ENCODE data around the gene TECTA.

Gene TECTA

DNA sequence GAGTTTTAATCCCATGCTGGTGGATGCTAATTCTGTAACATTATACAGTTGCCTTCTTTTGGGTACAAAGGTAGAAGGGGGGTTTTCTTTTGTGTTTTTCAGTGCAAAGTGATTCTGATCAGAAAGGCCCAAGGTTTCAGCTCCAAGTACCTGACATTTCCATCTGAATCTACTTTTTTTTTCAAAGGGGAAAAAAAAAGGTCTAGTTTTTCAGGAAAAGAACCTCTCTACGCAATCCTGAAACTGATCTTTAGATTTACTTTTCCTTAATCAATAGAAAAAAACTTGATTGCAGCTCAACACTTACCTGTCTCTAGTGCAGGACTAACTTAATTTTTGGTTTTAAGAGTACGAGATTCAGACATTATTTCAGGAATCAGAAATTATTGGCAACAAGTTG, at the start of gene TECTA:
TECTA (plus strand) TSS at position 301 of the 400 bp plus-strand sequence. CDS start 1,423 bp downstream, outside the sequence.
- DNase-seq (ENCODE audit: low read depth in 2 of 2, low spot score in 1 of 2) = no peak

DNA sequence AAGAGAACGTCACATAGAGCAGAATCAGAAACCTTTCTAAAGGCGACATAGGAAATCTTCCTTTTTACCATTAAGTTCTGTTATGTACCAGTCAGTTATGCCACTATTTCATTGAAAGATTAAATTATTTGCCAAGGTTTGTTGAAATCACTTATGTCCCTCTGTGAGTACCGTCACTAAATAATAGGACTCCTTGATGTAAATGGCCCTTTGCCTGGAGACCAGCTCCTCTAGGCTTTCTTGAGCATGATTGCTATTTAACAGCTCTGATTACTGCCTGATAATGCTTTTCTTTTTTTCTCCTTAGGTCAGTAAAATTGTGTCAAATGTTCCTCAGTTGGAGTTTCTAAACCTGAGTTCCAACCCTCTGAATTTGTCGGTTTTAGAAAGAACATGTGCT, 47.8 kb upstream of the TECTA start:
- no peak for DNase-seq (ENCODE audit: low read depth in 2 of 2, low spot score in 1 of 2)

DNA sequence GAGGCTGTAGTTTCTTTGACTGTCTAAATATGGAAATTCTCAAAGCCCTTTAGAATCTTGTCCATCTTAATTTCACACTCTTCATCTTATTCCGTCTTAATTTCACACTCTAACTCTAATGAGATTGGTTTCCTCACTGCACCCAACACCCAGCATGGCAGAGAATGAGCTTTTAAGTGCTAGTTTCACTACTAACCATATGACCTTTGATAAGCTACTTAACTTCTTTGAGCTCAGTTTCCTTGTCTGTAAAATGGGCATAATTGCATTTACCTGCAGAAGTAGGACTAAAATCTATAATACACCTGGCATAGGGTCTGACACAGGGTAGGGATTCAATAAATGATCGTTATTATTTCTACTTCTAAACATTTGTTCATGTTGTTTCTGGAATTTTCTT, 46.8 kb upstream of the TECTA start:
- DNase-seq (ENCODE audit: low read depth in 2 of 2, low spot score in 1 of 2) = no peak

DNA sequence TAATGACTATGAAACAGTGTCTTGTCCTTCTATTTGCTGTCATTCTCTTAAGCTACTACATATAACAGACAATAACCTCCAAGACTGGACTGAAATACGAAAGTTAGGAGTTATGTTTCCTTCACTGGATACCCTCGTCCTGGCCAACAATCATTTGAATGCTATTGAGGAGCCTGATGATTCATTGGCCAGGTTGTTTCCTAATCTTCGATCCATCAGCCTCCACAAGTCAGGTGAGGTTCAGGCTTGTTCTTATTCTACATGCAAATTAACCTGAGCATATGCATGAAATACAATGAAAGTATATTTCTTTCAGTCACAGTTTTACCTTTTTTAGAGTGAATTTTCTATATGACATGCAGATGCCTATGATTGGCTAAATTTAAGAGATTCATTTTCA, 46.0 kb upstream of the TECTA start:
- no peak for DNase-seq (ENCODE audit: low read depth in 2 of 2, low spot score in 1 of 2)

DNA sequence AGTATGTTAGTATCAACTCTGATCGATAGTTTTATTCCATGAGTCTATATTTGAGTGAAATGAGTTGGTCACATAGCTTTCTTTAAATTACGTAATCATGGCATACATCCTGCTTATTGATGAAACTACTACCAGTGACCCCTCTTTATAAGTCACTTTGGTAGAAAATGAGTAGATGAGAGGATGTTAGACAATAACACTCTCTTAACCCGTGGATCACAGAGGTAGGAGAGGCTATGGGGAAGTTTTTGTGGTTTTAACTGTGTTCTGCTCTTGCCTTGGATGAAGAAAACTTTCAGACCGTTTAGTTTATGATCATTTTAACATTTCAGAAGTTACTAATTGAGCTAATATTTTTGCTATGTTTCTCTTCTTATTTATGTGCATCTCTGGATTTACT, 43.1 kb upstream of the TECTA start:
- no peak for DNase-seq (ENCODE audit: low read depth in 2 of 2, low spot score in 1 of 2)

DNA sequence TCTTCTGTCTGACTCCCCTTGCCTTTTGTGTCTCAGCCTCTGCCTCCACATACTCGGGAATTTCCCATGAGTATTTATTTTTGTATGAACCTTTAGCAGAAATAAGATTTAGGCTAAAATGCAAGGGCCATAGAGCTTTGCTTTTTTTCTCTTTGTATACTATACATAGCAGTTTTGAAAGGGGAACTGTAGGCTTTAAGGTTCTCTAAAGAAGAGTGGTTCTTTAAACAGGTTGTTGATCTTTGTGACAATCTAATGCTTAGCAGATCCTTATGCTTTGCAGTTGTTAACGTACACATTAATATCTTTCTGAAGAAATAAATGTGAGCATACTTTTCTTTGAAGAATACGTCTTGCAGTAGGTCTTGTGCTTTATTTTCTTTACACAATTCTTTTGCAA, 42.1 kb upstream of the TECTA start:
- DNase-seq (ENCODE audit: low read depth in 2 of 2, low spot score in 1 of 2) = no peak

DNA sequence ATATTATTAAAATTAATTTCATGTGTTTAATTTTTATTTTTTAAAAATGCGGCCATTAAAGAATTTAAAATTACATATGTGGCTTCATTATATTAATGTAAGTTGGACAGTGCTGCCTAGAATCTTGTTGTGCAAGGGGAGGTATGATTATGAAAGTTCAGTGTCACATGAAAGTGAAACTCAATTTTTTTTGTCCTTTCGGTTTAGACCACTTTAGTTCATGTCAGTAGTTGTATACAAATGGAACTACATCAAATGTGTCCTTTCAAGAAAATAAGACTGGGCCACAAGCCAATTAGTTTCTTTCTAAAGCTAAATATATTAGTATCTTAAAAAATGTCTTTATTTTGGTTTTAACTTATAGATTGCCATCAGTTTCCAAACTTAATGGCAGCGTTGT, 41.4 kb upstream of the TECTA start:
- no peak for DNase-seq (ENCODE audit: low read depth in 2 of 2, low spot score in 1 of 2)

GRCh38 chr11:121063728-121064127, 37.3 kb upstream of the TECTA start:
- no peak for DNase-seq (ENCODE audit: low read depth in 2 of 2, low spot score in 1 of 2)

GRCh38 chr11:121066623-121067022, 34.4 kb upstream of the TECTA start:
- no peak for DNase-seq (ENCODE audit: low read depth in 2 of 2, low spot score in 1 of 2)

- DNase-seq (ENCODE audit: low read depth in 2 of 2, low spot score in 1 of 2) = no peak
These were observed 34.0 kb upstream of the TECTA start for GRCh38 chr11:121067026-121067425.

DNA sequence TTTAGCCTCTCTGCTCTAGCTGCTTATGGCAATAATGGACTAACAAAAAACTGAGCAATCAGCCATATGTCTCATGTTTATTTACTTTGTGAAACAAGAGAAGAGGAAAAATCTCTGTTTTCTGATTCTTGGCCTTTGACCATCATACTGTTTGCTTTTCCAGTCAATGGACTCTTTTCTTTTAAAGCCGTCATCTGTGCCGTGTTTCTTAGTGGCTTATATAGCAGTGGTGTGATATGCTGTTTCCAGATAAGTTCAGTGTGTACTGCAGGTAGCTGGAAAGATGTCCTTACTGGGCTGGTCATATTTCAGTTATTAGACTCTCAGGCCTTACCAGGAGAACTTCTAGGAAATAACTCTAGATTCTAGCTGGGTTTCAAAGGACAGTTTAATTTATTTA, 33.6 kb upstream of the TECTA start:
- DNase-seq (ENCODE audit: low read depth in 2 of 2, low spot score in 1 of 2) = no peak

DNA sequence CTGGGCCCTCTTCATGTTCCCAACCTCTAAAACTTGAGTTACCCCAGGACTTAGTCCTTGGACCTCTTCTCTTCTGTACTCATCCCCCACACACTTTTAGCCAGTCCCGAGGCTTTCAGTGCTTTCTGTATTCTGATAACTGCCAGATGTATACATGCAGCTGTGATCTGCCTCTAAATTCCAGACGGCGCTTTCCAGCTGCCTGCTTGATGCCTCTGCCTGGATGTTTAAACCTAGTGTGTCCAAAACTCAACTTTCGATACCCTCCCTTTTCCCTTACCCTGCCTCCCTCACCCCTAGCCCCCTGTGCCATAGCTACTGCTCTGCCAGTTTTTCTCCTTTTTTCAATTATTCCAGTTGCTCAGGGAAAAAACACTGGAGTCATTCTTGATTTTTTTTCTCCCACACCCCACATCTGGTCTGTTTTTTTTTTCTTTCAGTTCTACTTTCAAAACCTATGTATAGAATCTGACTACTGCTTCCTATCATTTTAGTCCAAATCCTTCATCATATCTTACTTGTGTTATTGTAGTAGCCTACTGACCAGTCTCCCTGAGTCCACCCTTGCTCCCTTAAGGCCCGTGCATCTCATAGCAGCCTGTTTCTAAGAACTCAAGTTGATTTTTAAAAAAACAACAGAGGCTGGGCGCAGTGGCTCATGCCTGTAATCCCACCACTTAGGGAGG, 32.9 kb upstream of the TECTA start:
- DNase-seq (ENCODE audit: low read depth in 2 of 2, low spot score in 1 of 2) = no peak

- no peak for DNase-seq (ENCODE audit: low read depth in 2 of 2, low spot score in 1 of 2)
These were observed 32.3 kb upstream of the TECTA start for GRCh38 chr11:121068787-121069186.

DNA sequence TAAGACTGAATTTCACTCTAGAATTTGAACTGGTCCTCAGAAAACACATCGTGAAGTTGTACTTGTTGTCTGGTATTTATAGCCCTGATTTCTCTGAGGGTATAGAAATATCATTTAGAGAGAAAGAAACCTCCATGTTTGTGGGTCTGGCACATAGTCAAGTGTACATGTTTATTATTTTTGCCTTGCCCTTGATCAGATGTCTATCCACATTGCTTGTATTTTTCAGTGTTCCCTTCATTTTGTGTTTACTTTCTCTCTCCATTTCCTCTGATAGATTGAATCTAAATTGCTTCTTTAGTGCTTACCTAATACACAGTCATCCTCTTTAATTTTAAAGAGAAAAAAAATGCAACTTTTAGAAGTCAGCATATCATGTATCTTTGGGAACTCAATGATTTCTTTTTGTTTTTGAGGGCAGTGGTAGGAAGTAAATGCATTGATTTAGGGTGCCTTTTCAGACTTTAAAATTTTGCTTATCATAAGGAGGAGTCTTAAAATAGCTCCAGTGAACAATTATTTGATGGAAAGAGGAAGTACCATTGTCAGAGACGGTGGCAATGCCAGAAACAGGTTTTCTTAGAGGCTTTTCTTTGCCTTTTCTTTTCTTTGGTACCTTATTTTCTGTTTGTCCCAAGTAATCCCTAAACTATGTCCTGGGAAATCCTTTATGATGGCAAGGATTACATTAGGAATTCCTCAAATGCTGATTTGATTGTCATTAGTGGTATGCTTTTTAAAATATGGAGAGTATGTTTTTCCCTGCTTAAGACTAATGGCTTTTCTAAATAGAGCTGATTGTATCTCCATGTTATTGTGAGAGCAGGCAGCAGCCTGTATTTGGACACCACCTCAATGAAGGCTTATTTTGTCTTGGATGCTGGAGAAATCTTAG, 29.8 kb upstream of the TECTA start:
- DNase-seq (ENCODE audit: low read depth in 2 of 2, low spot score in 1 of 2) = no peak

- DNase-seq (ENCODE audit: low read depth in 2 of 2, low spot score in 1 of 2) = no peak
These were observed 29.1 kb upstream of the TECTA start for GRCh38 chr11:121071846-121072450.

GRCh38 chr11:121081321-121081720, 19.7 kb upstream of the TECTA start:
- DNase-seq (ENCODE audit: low read depth in 2 of 2, low spot score in 1 of 2) = no peak

DNA sequence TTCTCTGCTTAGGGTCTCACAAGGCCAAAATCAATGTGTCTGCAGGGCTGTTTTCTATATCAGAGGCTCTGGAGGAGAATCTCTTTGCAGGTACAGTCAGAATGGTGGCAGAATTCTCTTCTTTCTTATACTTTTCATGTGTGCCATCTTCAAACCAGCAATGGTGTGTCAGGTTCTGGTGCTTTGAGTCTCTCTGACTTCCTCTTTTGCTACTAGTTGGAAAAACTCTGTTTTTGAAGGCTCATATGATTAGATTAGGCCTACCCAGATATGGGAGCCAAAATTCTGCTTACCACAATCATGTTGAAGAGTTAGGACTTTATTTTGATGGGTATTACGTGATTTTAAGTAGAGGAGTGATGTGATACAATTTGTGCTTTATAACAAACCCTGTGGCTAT, 18.8 kb upstream of the TECTA start:
- DNase-seq (ENCODE audit: low read depth in 2 of 2, low spot score in 1 of 2) = no peak

DNA sequence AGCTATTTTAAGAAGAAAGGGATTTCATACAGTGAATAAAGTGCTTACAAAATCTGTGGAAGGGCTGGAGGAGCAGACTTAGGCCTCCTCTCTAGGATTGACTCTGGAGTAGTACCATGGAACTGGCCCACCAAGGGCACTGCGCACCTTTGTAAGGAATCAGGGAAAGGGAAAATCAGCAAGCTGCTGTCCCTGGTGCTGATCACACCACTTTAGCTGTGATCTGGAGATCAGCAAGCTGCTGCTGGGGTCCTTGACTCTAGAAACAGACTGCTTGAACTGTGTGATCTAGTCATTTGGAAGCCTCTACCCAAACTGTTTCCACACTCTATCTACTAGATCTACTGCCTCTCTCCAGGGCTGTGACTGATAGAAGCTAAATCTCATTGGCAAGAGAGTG, 18.4 kb upstream of the TECTA start:
- DNase-seq (ENCODE audit: low read depth in 2 of 2, low spot score in 1 of 2) = no peak

DNA sequence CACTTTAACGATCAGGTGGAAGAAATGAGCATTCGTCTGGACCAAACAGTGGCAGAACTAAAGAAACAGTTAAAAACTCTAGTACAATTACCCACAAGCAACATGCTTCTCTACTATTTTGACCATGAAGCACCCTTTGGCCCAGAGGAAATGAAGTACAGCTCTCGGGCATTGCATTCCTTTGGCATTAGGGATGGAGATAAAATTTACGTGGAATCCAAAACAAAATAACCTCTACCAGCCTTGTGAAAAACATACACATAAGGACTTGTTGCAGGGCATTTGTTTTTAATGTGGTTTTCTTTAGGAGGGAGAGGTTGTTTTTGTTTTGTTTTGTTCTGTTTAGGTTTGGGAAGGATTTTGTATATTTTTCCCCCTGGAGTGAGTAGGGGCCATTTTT, 14.2 kb upstream of the TECTA start:
- DNase-seq (ENCODE audit: low read depth in 2 of 2, low spot score in 1 of 2) = no peak

DNA sequence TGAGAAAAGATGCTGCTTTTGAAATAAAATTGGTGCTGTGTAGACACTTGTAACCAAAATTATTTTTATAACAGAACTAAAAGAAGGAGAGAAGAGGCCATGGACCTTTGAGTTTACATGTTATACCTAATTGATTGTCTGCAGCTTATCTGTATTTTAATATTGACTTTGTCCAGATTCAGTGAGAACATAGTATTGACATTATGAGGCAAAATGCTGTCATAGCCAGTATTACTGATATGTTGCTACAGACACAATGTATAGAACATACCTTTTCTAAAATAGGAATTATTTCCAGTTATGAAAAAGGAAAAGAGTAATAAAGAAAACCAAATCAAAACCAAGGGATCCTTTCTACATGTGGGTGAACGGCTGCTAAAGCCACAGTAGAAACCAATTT, 11.5 kb upstream of the TECTA start:
- no peak for DNase-seq (ENCODE audit: low read depth in 2 of 2, low spot score in 1 of 2)

- no peak for DNase-seq (ENCODE audit: low read depth in 2 of 2, low spot score in 1 of 2)
These were observed 10.8 kb upstream of the TECTA start for GRCh38 chr11:121090145-121090721.
